ENCODE data around the gene SELE. TPM values are rescaled to one million over a fixed set of nuclear protein-coding genes. Genes with fewer than 3 reads are reported as not detected.

The SELE gene
- total RNA-seq = not detected

DNA sequence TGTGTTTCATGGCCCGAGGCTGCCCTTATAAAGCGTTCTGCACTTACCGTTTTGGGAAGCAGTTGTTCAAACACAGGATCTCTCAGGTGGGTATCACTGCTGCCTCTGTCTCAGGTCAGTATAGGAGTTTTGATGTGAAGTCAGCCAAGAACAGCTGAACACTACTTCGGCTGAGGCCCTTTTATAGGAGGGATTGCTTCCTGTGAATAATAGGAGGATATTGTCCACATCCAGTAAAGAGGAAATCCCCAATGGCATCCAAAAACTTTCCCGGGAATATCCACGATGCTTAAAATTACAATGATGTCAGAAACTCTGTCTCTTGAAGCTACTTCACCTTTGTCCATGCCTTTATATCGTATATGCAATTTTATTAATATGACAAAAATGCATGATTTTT lies at the start of gene SELE:
SELE (minus strand) TSS at position 156 of the 400 bp plus-strand sequence. CDS start 467 bp downstream, outside the sequence.
- ChIA-PET POLR2A (interaction anchor here (0.6 kb wide), 1 partner anchor 117 kb away, joined by 3 read pairs; no protein-coding TSS in a partner anchor), CTCF (interaction anchor here (0.6 to 1.7 kb wide), 3 partner anchors 22 to 1659 kb away, joined by 3 to 4 read pairs (median 3); no protein-coding TSS in a partner anchor)
- H3K4me3 Mint-ChIP-seq = no peak within 1 kb of the TSS
- DNase-seq (no peak), ATAC-seq (no peak)
- intact Hi-C loops (cut with micrococcal nuclease) = no loop called here
- TF ChIP-seq, protein P1, sequence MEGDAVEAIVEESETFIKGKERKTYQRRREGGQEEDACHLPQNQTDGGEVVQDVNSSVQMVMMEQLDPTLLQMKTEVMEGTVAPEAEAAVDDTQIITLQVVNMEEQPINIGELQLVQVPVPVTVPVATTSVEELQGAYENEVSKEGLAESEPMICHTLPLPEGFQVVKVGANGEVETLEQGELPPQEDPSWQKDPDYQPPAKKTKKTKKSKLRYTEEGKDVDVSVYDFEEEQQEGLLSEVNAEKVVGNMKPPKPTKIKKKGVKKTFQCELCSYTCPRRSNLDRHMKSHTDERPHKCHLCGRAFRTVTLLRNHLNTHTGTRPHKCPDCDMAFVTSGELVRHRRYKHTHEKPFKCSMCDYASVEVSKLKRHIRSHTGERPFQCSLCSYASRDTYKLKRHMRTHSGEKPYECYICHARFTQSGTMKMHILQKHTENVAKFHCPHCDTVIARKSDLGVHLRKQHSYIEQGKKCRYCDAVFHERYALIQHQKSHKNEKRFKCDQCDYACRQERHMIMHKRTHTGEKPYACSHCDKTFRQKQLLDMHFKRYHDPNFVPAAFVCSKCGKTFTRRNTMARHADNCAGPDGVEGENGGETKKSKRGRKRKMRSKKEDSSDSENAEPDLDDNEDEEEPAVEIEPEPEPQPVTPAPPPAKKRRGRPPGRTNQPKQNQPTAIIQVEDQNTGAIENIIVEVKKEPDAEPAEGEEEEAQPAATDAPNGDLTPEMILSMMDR (IDR thresholded peaks at IDR 0.05) = no peak
- no peaks in the 10 kb centered on the region for H3K4me1 Mint-ChIP-seq (ENCODE audit: low read depth)
- H3K36me3 Mint-ChIP-seq (ENCODE audit: low read depth) = no peaks in the 10 kb centered on the region
- no peaks in the 10 kb centered on the region for H3K9me3 Mint-ChIP-seq
- no peak within 1 kb of the TSS for H3K27ac Mint-ChIP-seq
- H3K27me3 Mint-ChIP-seq = peaks cover 2% of the 10 kb centered on the region

DNA sequence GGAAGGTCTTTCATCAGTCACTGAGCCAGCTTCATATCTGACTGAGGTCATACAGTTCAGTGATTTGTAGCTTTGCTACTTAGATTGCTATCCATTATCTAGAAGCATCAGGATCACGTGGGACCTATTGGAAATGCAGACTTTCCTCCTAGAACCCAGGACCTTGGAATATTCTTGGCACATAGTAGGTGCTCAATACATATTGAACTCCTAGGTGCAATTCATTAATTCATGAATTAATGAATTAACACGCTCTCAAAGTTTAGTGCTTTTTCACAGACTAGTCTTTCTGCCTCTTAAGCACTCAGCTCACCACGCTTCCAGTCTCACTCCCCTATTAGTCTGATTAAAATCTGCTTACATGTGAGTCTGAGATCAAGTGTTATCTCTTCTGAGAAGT lies 48.7 kb upstream of the SELE start:
- ChIA-PET POLR2A (interaction anchor here (1.3 to 1.6 kb wide), 2 partner anchors 11 to 13 kb away, joined by 3 to 5 read pairs; partner anchors contain the start of gene METTL18), CTCF (interaction anchor here (1.4 kb wide), 1 partner anchor 41 kb away, joined by 3 read pairs; no protein-coding TSS in a partner anchor)
- intact Hi-C loops (cut with micrococcal nuclease) = no loop called here
- H3K4me3 Mint-ChIP-seq = no peak overlapping the region
- TF ChIP-seq, protein P1 (IDR thresholded peaks at IDR 0.05) = no peak
- no peak for ATAC-seq
- H3K36me3 Mint-ChIP-seq (ENCODE audit: low read depth) = no peaks in the 10 kb centered on the region
- peaks cover 26% of the 10 kb centered on the region for H3K27me3 Mint-ChIP-seq
- DNase-seq = no peak
- no peaks in the 10 kb centered on the region for H3K9me3 Mint-ChIP-seq
- H3K27ac Mint-ChIP-seq = no peak overlapping the region
- H3K4me1 Mint-ChIP-seq (ENCODE audit: low read depth) = no peaks in the 10 kb centered on the region

GRCh38 chr1:169779970-169780369 lies 46.1 kb upstream of the SELE start:
- POLR2A ChIA-PET = no interaction called here
- intact Hi-C loops (cut with micrococcal nuclease) = no loop called here
- Mint-ChIP-seq H3K4me1 (ENCODE audit: low read depth) (no peaks in the 10 kb centered on the region), H3K4me3 (no peak overlapping the region), H3K36me3 (ENCODE audit: low read depth) (no peaks in the 10 kb centered on the region), H3K27me3 (peaks cover 14% of the 10 kb centered on the region), H3K9me3 (no peaks in the 10 kb centered on the region), H3K27ac (no peak overlapping the region)
- DNase-seq (no peak), ATAC-seq (no peak)
- TF ChIP-seq, protein P1 (IDR thresholded peaks at IDR 0.05) = no peak
- CTCF ChIA-PET = no interaction called here

DNA sequence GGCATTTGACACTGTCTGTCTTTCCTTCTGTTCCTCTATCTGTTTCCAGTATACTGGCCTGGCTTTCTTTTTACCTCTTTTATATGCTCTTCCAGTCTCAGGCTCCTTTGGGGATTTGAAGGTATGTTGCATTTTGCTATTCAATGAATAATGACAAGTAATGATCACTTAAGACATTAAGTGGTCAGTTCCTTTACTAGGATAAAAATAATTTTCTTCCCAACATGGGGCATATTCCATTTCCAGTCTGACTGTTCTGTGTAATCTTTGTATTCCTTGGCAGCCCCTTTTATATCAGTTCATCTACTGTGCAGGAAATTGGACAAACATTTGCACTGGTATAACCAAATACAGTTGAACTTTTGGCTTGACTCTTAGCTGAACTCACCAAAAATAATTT lies 45.3 kb upstream of the SELE start:
- peaks cover 7% of the 10 kb centered on the region for H3K27me3 Mint-ChIP-seq

DNA sequence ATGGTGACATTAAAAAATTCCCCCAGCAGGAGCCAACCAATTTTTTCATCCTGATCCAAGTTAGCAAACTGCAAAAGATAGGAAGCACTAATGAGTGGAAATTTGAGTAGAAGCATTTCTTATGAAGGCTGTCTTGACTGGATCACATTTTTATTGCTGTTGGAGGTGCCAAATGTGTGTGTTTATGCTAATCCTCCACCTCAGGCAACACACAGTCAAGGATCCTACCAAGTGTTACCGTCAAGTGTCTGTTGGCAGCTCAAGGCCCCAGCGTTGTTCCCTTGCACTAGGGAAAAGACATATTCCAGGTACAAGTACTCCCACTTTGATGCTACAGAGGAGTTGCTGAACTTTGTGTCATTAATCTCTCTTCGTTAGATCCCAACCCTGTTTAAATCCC lies 42.6 kb upstream of the SELE start:
- DNase-seq (no peak), ATAC-seq (no peak)
- CTCF ChIA-PET = no interaction called here
- TF ChIP-seq, protein P1 (IDR thresholded peaks at IDR 0.05) = no peak
- no peaks in the 10 kb centered on the region for H3K4me1 Mint-ChIP-seq (ENCODE audit: low read depth)
- no peak overlapping the region for H3K27ac Mint-ChIP-seq
- no peaks in the 10 kb centered on the region for H3K36me3 Mint-ChIP-seq (ENCODE audit: low read depth)
- H3K9me3 Mint-ChIP-seq = no peaks in the 10 kb centered on the region
- peaks cover 2% of the 10 kb centered on the region for H3K27me3 Mint-ChIP-seq
- intact Hi-C loops (cut with micrococcal nuclease) = no loop called here
- POLR2A ChIA-PET = interaction anchor here (0.6 kb wide), 1 partner anchor 17 kb away, joined by 3 read pairs; no protein-coding TSS in a partner anchor
- no peak overlapping the region for H3K4me3 Mint-ChIP-seq

More for the DNA sequence above, 45.3 kb upstream of the SELE start:
- H3K9me3 Mint-ChIP-seq = no peaks in the 10 kb centered on the region
- ChIA-PET CTCF (no interaction called here), POLR2A (no interaction called here)
- H3K27ac Mint-ChIP-seq = no peak overlapping the region
- DNase-seq = no peak
- no peaks in the 10 kb centered on the region for H3K36me3 Mint-ChIP-seq (ENCODE audit: low read depth)
- H3K4me3 Mint-ChIP-seq = no peak overlapping the region
- intact Hi-C loops (cut with micrococcal nuclease) = no loop called here
- no peaks in the 10 kb centered on the region for H3K4me1 Mint-ChIP-seq (ENCODE audit: low read depth)
- TF ChIP-seq, protein P1 (IDR thresholded peaks at IDR 0.05) = no peak
- ATAC-seq = no peak
